HepG2 (cell line): Measurements from ENCODE around the gene SLCO4A1. TPM values are rescaled to one million over a fixed set of nuclear protein-coding genes. Genes with fewer than 3 reads are reported as not detected.
A peak's percentile ranks its signal among the peaks of the same experiment; 100 is the strongest.

Source experiments
- ATM ChIP-seq: fragments of 450-650 bp; IDR thresholded peaks from 2 replicates; pipeline ENCODE4 v1.7.1; 2017; ENCODE audit warnings: mild to moderate bottlenecking, borderline replicate concordance
- SMAD9 ChIP-seq: sonication (generic); formaldehyde crosslinking; IDR thresholded peaks from 2 replicates; pipeline ENCODE4 v1.5.1; 2020; ENCODE audit warnings: mild to moderate bottlenecking, missing genetic modification reagents
- TCF7 ChIP-seq: sonication (generic); IDR thresholded peaks from 2 replicates; pipeline ENCODE4 v1.6.1; 2016; ENCODE audit warnings: antibody characterized with exemption, low read depth
- ZBTB21 ChIP-seq: sonication (generic); formaldehyde crosslinking; IDR thresholded peaks from 2 replicates; pipeline ENCODE4 v1.4.0; 2020; ENCODE audit warnings: missing genetic modification reagents
- ZBTB40 ChIP-seq, 2 experiments: fragments of 450-650 bp in 1 of 2; sonication (generic) in 1 of 2; formaldehyde crosslinking in 1 of 2; IDR thresholded peaks; 2 replicates each; pipeline versions ENCODE4 v1.6.1 to v1.8.0; 2016 to 2022; ENCODE audit warnings: antibody characterized with exemption in 1 of 2, mild to moderate bottlenecking in 1 of 2, missing genetic modification reagents in 1 of 2
- ZBTB46 ChIP-seq: sonication (generic); formaldehyde crosslinking; IDR thresholded peaks from 2 replicates; pipeline ENCODE4 v1.4.0; 2020; ENCODE audit warnings: mild to moderate bottlenecking, missing genetic modification reagents, borderline replicate concordance
- ZNF224 ChIP-seq: sonication (generic); formaldehyde crosslinking; IDR thresholded peaks from 2 replicates; pipeline ENCODE4 v1.5.0; 2020; ENCODE audit warnings: mild to moderate bottlenecking, missing genetic modification reagents
- ZNF292 ChIP-seq: sonication (generic); formaldehyde crosslinking; IDR thresholded peaks from 2 replicates; pipeline ENCODE4 v1.8.1; 2022; ENCODE audit warnings: mild to moderate bottlenecking, low read depth, missing genetic modification reagents, borderline replicate concordance
- ZNF383 ChIP-seq: sonication (generic); formaldehyde crosslinking; IDR thresholded peaks from 2 replicates; pipeline ENCODE4 v1.4.0; 2020; ENCODE audit warnings: missing genetic modification reagents, mild to moderate bottlenecking, borderline replicate concordance
- ZNF577 ChIP-seq: sonication (generic); formaldehyde crosslinking; IDR thresholded peaks from 2 replicates; pipeline ENCODE4 v1.4.0; 2020; ENCODE audit warnings: mild to moderate bottlenecking, low read depth, missing genetic modification reagents, borderline replicate concordance
- ZNF687 ChIP-seq: sonication (generic); formaldehyde crosslinking; IDR thresholded peaks from 2 replicates; pipeline ENCODE4 v1.5.1; 2020; ENCODE audit warnings: mild to moderate bottlenecking, missing genetic modification reagents, moderate library complexity
- ZNF746 ChIP-seq: sonication (generic); formaldehyde crosslinking; IDR thresholded peaks from 2 replicates; pipeline ENCODE4 v1.8.0; 2022; ENCODE audit warnings: mild to moderate bottlenecking, missing genetic modification reagents
- polyA plus RNA-seq, 8 experiments: library from polyadenylated mRNA; depleted of rRNA in 3 of 8; stranded (reverse) in 7 of 8; unstranded in 1 of 8; fragments of >200 nt; fragmentation: Illumina TruSeq in 4 of 8; extraction: Trizol in 4 of 8; gene quantifications; 2 replicates each; pipeline versions ENCODE4 v1.2.1 to v1.2.3, GENCODE V29; 2011 to 2016; ENCODE audit warnings: low read depth in 4 of 8, missing spikeins in 1 of 8, mixed read lengths in 1 of 8; ENCODE audit not compliant: insufficient read depth in 1 of 8
- total RNA-seq, 5 experiments: library from RNA; depleted of rRNA; stranded (reverse); fragments of >200 nt; fragmentation: Illumina TruSeq; extraction: Trizol; gene quantifications; 2 replicates each; pipeline ENCODE4 v1.2.3, GENCODE V29; 2016; ENCODE audit warnings: low read depth in 1 of 5

Gene SLCO4A1
- total and polyA plus RNA-seq, 2 of the 13 experiments (the other 11 are each of a cell fraction or from before 2014, with no cell fraction given) = 55.5 to 112 TPM

GRCh38 chr20:62667530-62668440 lies 25.5 kb downstream of the SLCO4A1 start (continued):
- TF ChIP-seq ZNF292 (peak; percentile 67), SMAD9 (CRISPR knock-in tag) (0 out of 2 replicates have a peak, but pooled peaks have one; percentile 9), ATM (no peak), ZBTB40 (IDR thresholded peaks at IDR 0.05) (no peak), ZBTB40 (CRISPR knock-in tag; IDR thresholded peaks at IDR 0.05) (0 out of 2 replicates have a peak, but pooled peaks have one; percentile 0), ZNF224 (CRISPR knock-in tag) (peak; percentile 88; the same call in 1 of the 2 replicates), TCF7 (no peak), ZNF383 (CRISPR knock-in tag) (peak; percentile 30; the same call in 1 of the 2 replicates), ZBTB46 (CRISPR knock-in tag) (peak; percentile 71), ZNF687 (CRISPR knock-in tag) (no peak), ZNF577 (CRISPR knock-in tag) (no peak), ZBTB21 (no peak), ZNF746 (0 out of 2 replicates have a peak, but pooled peaks have one; percentile 22)
